ENCODE data around the gene TC2N. TPM values are rescaled to one million over a fixed set of nuclear protein-coding genes. Genes with fewer than 3 reads are reported as not detected.

Gene TC2N
- polyA plus RNA-seq, 1 donor from 2014 or later, result 2.1 TPM

DNA sequence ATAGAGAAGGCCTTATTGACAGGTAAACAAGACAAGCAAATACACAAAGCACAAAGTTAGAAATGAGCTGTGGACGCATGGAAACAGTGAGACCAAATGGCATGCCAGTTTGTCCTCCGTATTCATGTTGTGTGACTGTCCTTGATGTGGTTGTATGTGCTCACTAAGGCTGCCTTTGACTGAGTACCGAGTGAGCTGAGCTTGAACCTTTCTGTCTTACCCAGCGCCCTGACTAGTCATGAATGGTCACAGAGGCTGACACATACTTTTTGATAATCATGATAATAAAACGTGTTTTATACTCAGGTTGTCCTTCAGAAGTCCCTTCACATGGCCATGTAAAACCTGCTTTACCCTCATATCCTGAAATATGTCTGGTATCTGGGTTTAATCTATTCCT is 134.9 kb downstream of the TC2N start:
- TF ChIP-seq SMC3 (conservative IDR thresholded peaks at IDR 0.05; ENCODE audit: poor library complexity) (no peak), EZH2 (IDR thresholded peaks at IDR 0.05; ENCODE audit: borderline replicate concordance, insufficient read depth, low read length, poor library complexity, severe bottlenecking) (no peak), RAD21 (conservative IDR thresholded peaks at IDR 0.05) (no peak), POLR2AphosphoS5 (IDR thresholded peaks at IDR 0.05) (no peak), TAF1 (IDR thresholded peaks at IDR 0.05; ENCODE audit: low read depth) (no peak), EP300 (conservative IDR thresholded peaks at IDR 0.05; ENCODE audit: poor library complexity, severe bottlenecking) (no peak), MXI1 (conservative IDR thresholded peaks at IDR 0.05; ENCODE audit: poor library complexity, severe bottlenecking) (no peak)
- TF ChIP-seq, protein P1, sequence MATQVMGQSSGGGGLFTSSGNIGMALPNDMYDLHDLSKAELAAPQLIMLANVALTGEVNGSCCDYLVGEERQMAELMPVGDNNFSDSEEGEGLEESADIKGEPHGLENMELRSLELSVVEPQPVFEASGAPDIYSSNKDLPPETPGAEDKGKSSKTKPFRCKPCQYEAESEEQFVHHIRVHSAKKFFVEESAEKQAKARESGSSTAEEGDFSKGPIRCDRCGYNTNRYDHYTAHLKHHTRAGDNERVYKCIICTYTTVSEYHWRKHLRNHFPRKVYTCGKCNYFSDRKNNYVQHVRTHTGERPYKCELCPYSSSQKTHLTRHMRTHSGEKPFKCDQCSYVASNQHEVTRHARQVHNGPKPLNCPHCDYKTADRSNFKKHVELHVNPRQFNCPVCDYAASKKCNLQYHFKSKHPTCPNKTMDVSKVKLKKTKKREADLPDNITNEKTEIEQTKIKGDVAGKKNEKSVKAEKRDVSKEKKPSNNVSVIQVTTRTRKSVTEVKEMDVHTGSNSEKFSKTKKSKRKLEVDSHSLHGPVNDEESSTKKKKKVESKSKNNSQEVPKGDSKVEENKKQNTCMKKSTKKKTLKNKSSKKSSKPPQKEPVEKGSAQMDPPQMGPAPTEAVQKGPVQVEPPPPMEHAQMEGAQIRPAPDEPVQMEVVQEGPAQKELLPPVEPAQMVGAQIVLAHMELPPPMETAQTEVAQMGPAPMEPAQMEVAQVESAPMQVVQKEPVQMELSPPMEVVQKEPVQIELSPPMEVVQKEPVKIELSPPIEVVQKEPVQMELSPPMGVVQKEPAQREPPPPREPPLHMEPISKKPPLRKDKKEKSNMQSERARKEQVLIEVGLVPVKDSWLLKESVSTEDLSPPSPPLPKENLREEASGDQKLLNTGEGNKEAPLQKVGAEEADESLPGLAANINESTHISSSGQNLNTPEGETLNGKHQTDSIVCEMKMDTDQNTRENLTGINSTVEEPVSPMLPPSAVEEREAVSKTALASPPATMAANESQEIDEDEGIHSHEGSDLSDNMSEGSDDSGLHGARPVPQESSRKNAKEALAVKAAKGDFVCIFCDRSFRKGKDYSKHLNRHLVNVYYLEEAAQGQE (IDR thresholded peaks at IDR 0.05; ENCODE audit: borderline replicate concordance), result no peak
- TF ChIP-seq, protein P2, sequence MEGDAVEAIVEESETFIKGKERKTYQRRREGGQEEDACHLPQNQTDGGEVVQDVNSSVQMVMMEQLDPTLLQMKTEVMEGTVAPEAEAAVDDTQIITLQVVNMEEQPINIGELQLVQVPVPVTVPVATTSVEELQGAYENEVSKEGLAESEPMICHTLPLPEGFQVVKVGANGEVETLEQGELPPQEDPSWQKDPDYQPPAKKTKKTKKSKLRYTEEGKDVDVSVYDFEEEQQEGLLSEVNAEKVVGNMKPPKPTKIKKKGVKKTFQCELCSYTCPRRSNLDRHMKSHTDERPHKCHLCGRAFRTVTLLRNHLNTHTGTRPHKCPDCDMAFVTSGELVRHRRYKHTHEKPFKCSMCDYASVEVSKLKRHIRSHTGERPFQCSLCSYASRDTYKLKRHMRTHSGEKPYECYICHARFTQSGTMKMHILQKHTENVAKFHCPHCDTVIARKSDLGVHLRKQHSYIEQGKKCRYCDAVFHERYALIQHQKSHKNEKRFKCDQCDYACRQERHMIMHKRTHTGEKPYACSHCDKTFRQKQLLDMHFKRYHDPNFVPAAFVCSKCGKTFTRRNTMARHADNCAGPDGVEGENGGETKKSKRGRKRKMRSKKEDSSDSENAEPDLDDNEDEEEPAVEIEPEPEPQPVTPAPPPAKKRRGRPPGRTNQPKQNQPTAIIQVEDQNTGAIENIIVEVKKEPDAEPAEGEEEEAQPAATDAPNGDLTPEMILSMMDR (IDR thresholded peaks at IDR 0.05; ENCODE audit: poor library complexity, severe bottlenecking), result no peak
- no peaks in the 10 kb centered on the region for H4K20me1 ChIP-seq (ENCODE audit: insufficient read depth)
- H3K9me2 ChIP-seq (ENCODE audit: insufficient read depth, low read length), result no peaks in the 10 kb centered on the region
- H3K4me2 ChIP-seq (ENCODE audit: low read length), result no peak overlapping the region
- H2AFZ ChIP-seq (ENCODE audit: low read depth, low read length), result no peak overlapping the region
- no peaks in the 10 kb centered on the region for H3K27me3 ChIP-seq (ENCODE audit: insufficient read depth, low read depth, low read length)
- H3K9ac ChIP-seq (ENCODE audit: low read length), result no peak overlapping the region
- no peaks in the 10 kb centered on the region for H3F3A ChIP-seq (ENCODE audit: insufficient read depth, low read length, poor library complexity, severe bottlenecking)
- H3K9me3 ChIP-seq (ENCODE audit: low read length), result no peaks in the 10 kb centered on the region
- no peaks in the 10 kb centered on the region for H3K79me2 ChIP-seq (replicated peaks; ENCODE audit: insufficient read depth, low read length)
- H3K36me3 ChIP-seq (ENCODE audit: insufficient read depth, low read length), result no peaks in the 10 kb centered on the region
- H3K27ac ChIP-seq (ENCODE audit: low read length), result no peak overlapping the region
- H3K4me3 ChIP-seq (ENCODE audit: low read length), result no peak overlapping the region

DNA sequence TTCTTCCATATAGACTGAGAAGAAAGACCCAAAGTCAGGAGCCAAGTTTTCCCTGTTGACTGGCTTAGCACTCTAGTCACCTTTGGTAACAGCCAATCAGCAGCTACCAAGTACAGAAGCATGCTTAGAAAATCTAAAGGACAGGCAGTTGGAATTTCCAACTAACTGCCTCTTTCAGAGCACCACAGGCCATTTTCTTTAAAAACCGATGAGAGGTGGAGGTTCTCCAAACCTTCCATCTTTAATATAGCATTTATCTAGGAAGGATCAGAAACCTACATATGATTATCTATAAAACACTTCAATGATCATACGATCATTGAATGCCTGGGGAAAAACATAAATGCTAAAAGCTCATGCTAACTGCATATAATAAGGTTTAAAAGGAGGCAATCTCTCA is 135.3 kb downstream of the TC2N start, which contains the start of gene CATSPERB:
TSS of gene CATSPERB (minus strand) at position 101 of the 400 bp plus-strand sequence. CDS start 2,607 bp downstream, outside the sequence.
- no peak for TF ChIP-seq TAF1 (IDR thresholded peaks at IDR 0.05; ENCODE audit: low read depth)
- TF ChIP-seq, protein P1 (IDR thresholded peaks at IDR 0.05; ENCODE audit: borderline replicate concordance), result no peak
- TF ChIP-seq RAD21 (conservative IDR thresholded peaks at IDR 0.05), result no peak
- TF ChIP-seq, protein P2 (IDR thresholded peaks at IDR 0.05; ENCODE audit: poor library complexity, severe bottlenecking), result no peak
- Histone ChIP-seq H4K20me1 (ENCODE audit: insufficient read depth) (no peaks in the 10 kb centered on the region), H3K9me3 (ENCODE audit: low read length) (no peaks in the 10 kb centered on the region), H3K27me3 (ENCODE audit: insufficient read depth, low read depth, low read length) (no peaks in the 10 kb centered on the region), H3K9me2 (ENCODE audit: insufficient read depth, low read length) (no peaks in the 10 kb centered on the region), H3K4me2 (ENCODE audit: low read length) (no peak within 1 kb of the TSS), H2AFZ (ENCODE audit: low read depth, low read length) (no peak within 1 kb of the TSS), H3F3A (ENCODE audit: insufficient read depth, low read length, poor library complexity, severe bottlenecking) (no peaks in the 10 kb centered on the region), H3K36me3 (ENCODE audit: insufficient read depth, low read length) (no peaks in the 10 kb centered on the region), H3K4me3 (ENCODE audit: low read length) (no peak within 1 kb of the TSS), H3K79me2 (replicated peaks; ENCODE audit: insufficient read depth, low read length) (no peaks in the 10 kb centered on the region), H3K27ac (ENCODE audit: low read length) (no peak within 1 kb of the TSS), H3K9ac (ENCODE audit: low read length) (no peak within 1 kb of the TSS)

Measured in neural cell (in vitro differentiated cells).